Activated naive CD4-positive, alpha-beta T cell treated with anti-CD3 and anti-CD28 coated beads, Interleukin-2, amount 50 U/mL, for 72 hours (primary cell): ENCODE data around the gene SPINT2. TPM values are rescaled to one million over a fixed set of nuclear protein-coding genes. Genes with fewer than 3 reads are reported as not detected.
"Not testable (repeated sequence)": the region's sequence is repeated elsewhere in the genome, so short reads cannot be mapped to it uniquely, and the experiment has no call there.

Source experiments
- ATAC-seq, 2 donors: fragments of 150-1000 bp; cut with Tn5 transposase; 2 replicates each; pipeline ENCODE4 v1.10.0; 2021; ENCODE audit warnings: mild to moderate bottlenecking in 2 of 2, moderate library complexity in 2 of 2
- DNase-seq, 2 donors: peaks; one replicate each; pipeline ENCODE4 v3.0.0; 2021 to 2022; ENCODE audit warnings: low spot score in 2 of 2
- H3K27ac Mint-ChIP-seq, 2 donors: one replicate each; pipeline ENCODE4 v1.8.0; 2022; ENCODE audit warnings: mild to moderate bottlenecking in 2 of 2, mixed read lengths in 2 of 2
- H3K36me3 Mint-ChIP-seq, 2 donors: one replicate each; pipeline ENCODE4 v1.8.0; 2022; ENCODE audit warnings: mixed read lengths in 2 of 2
- H3K9me3 Mint-ChIP-seq, 2 donors: one replicate each; pipeline ENCODE4 v1.8.0; 2022; ENCODE audit warnings: mixed read lengths in 2 of 2
- total RNA-seq, 2 donors: library from RNA; stranded (reverse); gene quantifications; one replicate each; pipeline ENCODE4 v1.2.3, GENCODE V29; 2022

The SPINT2 gene
- total RNA-seq, 2 donors from 2014 or later: 43.0 to 101 TPM

- not testable (repeated sequence) for ATAC-seq, H3K27ac Mint-ChIP-seq, DNase-seq
Measured at GRCh38 chr19:38230506-38231133, 33.8 kb upstream of the SPINT2 start.

GRCh38 chr19:38231918-38232317 is 32.5 kb upstream of the SPINT2 start:
- Mint-ChIP-seq H3K27ac (no peak overlapping the region), H3K9me3 (no peaks in the 10 kb centered on the region), H3K36me3 (no peaks in the 10 kb centered on the region)
- ATAC-seq: no peak
- no peak for DNase-seq

More at GRCh38 chr19:38230506-38231133, 33.8 kb upstream of the SPINT2 start:
- not testable (repeated sequence) for H3K36me3 Mint-ChIP-seq, H3K9me3 Mint-ChIP-seq

- Mint-ChIP-seq H3K36me3 (no peaks in the 10 kb centered on the region), H3K27ac (no peak overlapping the region), H3K9me3 (no peaks in the 10 kb centered on the region)
- DNase-seq: peak; percentile 77 to 91
- peak; percentile 59 to 95 for ATAC-seq
Measured at GRCh38 chr19:38233740-38234251, 30.6 kb upstream of the SPINT2 start.

DNA sequence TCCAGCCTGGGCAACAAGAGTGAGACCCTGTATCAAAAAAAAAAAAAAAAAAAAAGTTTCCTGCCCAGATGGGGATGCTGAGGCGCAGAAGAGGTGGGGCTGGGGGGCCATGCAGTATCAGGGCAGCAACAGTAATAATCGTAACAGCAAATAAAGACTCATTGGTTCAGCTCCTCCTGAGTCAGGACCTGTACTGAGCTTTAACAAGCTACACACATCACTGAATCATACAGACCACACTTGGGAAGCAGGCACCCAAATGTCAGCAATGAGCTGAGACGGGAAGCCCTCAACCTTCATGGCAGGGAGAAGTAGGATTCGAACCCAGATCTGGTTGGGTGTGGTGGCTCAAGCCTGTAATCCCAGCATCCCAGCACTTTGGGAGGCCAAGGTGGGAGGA is 29.8 kb upstream of the SPINT2 start:
- Mint-ChIP-seq H3K36me3 (no peaks in the 10 kb centered on the region), H3K27ac (no peak overlapping the region), H3K9me3 (no peaks in the 10 kb centered on the region)
- DNase-seq: no peak
- ATAC-seq: no peak

DNA sequence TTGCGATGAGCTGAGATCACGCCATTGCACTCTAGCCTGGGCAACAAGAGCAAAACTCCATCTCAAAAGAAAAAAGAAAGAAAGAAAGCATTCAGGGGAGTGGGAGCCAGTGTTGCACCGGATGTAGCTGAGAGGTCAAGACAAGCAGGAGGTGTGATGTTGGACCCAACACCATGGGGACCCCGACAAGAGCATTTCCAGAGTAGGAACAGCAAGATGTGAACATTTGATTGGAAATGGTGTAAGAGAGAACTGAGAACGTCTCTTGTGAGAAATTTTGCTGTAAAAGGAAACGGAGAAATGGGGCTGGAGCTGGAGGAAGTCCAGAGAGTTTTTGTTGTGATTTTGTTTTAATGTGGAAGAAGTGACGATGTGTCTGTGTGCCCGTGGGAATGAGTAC is 24.6 kb upstream of the SPINT2 start:
- Mint-ChIP-seq H3K36me3 (no peaks in the 10 kb centered on the region), H3K27ac (peak overlapping the region in 1 of 2 donors; percentile 0), H3K9me3 (no peaks in the 10 kb centered on the region)
- no peak for ATAC-seq
- no peak for DNase-seq

DNA sequence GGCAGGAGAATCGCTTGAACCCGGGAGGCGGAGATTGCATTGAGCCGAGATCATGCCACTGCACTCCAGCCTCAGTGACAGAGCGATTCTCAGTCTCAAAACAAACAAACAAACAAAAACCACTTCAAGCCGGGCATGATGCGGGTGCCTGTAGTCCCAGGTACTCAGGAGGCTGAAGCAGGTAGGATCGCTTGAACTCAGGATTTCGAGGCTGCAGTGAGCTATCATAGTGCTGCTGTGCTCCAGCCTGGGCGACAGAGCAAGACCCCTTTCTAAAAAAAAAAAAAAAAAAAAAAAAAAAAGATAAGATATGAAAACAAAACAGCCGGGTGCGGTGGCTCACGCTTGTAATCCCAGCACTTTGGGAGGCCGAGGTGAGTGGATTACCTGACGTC is 21.1 kb upstream of the SPINT2 start:
- DNase-seq: no peak
- Mint-ChIP-seq H3K36me3 (no peaks in the 10 kb centered on the region), H3K9me3 (no peaks in the 10 kb centered on the region), H3K27ac (peak overlapping the region; percentile 55 to 70)
- ATAC-seq: peak in 1 of 2 donors; percentile 16

DNA sequence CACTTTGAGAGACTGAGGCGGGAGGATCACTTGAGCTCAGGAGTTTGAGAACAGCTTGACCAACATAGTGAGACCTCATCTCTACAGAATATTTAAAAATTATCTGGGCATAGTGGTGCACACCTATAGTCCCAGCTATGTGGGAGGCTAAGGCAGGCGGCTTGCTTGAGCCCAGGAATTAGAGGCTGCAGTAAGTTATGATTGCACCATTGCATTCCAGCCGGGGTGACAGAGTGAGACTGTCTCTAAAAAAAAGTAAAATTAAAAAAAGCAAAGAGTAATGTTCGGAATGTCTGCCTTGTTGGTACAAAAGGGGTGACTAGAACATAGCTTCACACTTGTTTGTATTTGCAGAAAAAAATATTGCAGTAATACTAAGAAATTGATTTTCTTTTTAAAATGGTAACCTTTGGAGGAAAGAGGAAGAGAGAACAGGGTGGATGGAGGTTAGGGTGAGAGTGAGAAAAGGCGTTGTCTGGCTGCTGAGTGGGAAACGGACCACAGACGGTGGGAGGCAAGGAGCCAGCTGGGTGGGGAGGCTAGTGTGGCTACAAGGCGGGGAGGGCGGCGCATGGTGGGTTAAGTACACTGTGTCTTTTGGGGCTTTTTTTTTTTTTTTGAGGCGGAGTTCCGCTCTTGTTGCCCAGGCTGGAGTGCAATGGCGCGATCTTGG is 18.4 kb upstream of the SPINT2 start:
- H3K27ac Mint-ChIP-seq: no peak overlapping the region
- H3K36me3 Mint-ChIP-seq: no peaks in the 10 kb centered on the region
- ATAC-seq: no peak
- no peak for DNase-seq
- H3K9me3 Mint-ChIP-seq: no peaks in the 10 kb centered on the region

- H3K9me3 Mint-ChIP-seq: no peaks in the 10 kb centered on the region
- ATAC-seq: no peak
Measured at GRCh38 chr19:38247126-38247525, 17.2 kb upstream of the SPINT2 start.

DNA sequence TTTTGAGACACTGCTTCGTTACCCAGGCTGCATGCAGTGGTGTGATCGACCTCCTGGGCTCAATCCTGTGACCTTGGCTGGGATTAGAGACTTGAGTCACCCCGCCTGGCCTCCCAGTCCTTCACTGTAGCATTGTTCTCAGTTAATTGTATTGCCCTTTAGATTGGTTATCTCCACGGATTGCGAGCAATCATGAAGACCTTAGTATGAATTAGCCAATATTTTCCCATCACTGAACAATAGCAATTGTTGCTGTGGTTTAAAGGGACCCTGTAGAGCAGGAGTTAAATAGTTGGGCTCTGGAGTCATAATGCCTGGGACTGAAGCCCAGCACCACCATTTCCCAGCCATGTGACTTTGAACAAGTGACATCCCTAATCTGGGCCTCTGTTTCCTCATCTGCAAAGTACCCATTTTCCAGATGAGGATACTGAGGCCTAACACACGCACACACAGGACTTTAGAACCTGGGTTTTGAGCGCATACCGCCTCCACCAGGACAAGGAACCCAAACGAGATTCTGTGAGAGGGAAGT is 16.6 kb upstream of the SPINT2 start:
- no peak for DNase-seq
- no peaks in the 10 kb centered on the region for H3K9me3 Mint-ChIP-seq
- H3K36me3 Mint-ChIP-seq: no peaks in the 10 kb centered on the region

More at GRCh38 chr19:38247126-38247525, 17.2 kb upstream of the SPINT2 start:
- DNase-seq: no peak
- H3K36me3 Mint-ChIP-seq: no peaks in the 10 kb centered on the region
- no peak overlapping the region for H3K27ac Mint-ChIP-seq

DNA sequence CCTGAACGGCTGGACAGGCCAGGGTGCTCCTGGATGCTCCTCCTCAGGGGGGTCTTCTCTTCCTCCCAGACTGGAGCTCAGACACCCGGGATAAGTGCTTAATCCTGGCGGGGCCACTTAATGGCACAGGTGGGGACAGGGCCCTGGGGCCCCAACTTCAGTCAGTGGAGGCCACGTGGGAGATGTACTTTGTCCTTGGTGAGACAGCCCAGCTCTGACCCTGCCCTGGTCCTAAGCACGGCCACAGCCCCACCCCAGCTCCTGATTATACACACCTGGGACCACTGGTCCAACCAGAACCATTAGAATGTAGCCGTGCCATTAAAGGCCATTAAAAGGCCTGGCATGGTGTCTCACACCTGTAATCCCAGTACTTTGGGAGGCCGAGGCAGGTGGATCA is 16.0 kb upstream of the SPINT2 start:
- Mint-ChIP-seq H3K9me3 (no peaks in the 10 kb centered on the region), H3K36me3 (no peaks in the 10 kb centered on the region), H3K27ac (no peak overlapping the region)
- DNase-seq: no peak
- no peak for ATAC-seq

More for the DNA sequence above, 16.6 kb upstream of the SPINT2 start:
- no peak overlapping the region for H3K27ac Mint-ChIP-seq
- no peak for ATAC-seq

DNA sequence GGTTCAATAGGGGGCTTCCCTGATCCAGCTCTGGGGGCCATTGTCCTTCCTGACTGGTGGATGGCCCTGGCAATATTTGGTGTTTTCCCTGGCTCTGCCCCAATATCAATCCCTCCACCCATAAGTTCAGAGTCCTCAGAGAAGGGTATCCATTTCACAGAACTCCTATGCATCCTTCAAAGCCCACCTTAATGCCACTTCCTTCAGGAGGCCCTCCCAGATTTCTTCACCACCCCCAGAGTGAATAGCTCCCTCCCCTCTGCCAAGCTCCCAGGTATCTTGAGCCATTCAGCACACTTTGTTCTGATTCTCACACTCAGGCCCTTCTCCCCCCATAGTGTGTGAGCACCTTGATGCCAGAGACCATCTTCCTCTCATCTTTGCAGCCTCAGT is 13.9 kb upstream of the SPINT2 start:
- DNase-seq: no peak
- Mint-ChIP-seq H3K36me3 (no peaks in the 10 kb centered on the region), H3K9me3 (no peaks in the 10 kb centered on the region), H3K27ac (no peak overlapping the region)
- no peak for ATAC-seq

- DNase-seq: no peak
- Mint-ChIP-seq H3K36me3 (no peaks in the 10 kb centered on the region), H3K27ac (peak overlapping the region in 1 of 2 donors; percentile 72), H3K9me3 (no peaks in the 10 kb centered on the region)
- no peak for ATAC-seq
Measured at GRCh38 chr19:38250821-38251563, 13.4 kb upstream of the SPINT2 start.

DNA sequence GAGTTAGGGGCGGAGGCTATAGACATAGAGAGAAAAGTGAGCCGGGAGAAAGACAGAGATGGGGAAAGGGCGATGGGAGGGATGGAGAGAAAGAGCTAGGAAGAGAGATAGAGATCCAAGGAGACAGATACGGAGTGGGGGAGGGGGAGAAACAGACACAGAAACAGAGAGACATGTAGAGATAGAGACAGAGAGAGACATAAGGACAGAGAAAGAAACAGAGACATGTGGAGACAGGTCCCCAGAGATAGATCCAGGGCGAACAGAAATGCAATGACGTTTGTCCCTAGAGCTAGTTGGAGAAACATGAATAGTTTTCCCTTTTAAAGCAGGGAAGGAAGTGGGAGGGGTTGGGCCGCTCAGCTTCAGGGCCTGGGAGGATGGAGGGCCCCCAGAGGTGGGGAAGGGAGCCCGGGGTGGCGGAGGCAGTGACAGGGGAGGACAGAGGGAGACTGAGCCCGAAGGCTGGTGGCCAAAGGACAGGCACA is 12.8 kb upstream of the SPINT2 start:
- no peak for DNase-seq
- Mint-ChIP-seq H3K9me3 (no peaks in the 10 kb centered on the region), H3K27ac (peak overlapping the region in 1 of 2 donors; percentile 72), H3K36me3 (no peaks in the 10 kb centered on the region)
- no peak for ATAC-seq

GRCh38 chr19:38252385-38252784 is 12.0 kb upstream of the SPINT2 start:
- Mint-ChIP-seq H3K36me3 (no peaks in the 10 kb centered on the region), H3K9me3 (no peaks in the 10 kb centered on the region), H3K27ac (no peak overlapping the region)
- ATAC-seq (no peak), DNase-seq (no peak)

GRCh38 chr19:38252941-38253691 is 11.3 kb upstream of the SPINT2 start:
- no peaks in the 10 kb centered on the region for H3K9me3 Mint-ChIP-seq
- DNase-seq (no peak), ATAC-seq (no peak)
- no peaks in the 10 kb centered on the region for H3K36me3 Mint-ChIP-seq
- no peak overlapping the region for H3K27ac Mint-ChIP-seq

DNA sequence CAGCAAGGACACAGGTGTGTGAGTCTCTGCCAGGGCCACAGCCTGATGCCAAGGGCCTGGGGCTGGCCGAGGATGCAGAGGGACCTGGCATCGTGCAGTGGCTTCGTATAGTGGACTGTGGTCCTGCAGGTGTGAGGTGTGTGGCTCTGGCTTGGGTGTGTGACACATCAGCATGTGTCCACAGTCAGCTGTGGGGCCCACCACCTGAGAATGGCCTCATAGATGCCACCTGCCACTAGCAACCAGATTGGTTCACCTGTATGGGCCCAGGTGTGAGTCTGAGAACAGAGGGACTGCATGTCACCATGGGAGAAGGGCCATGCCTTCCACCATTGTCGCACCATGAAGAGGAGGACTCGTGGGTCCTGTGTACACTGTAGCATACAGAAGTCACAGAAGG is 10.6 kb upstream of the SPINT2 start:
- DNase-seq: no peak
- no peaks in the 10 kb centered on the region for H3K36me3 Mint-ChIP-seq
- no peak overlapping the region for H3K27ac Mint-ChIP-seq
- no peak for ATAC-seq
- no peaks in the 10 kb centered on the region for H3K9me3 Mint-ChIP-seq
